H9 (cell line): Measurements from ENCODE around the gene CACNG6. TPM values are rescaled to one million over a fixed set of nuclear protein-coding genes. Genes with fewer than 3 reads are reported as not detected.

Experiments used
- DNase-seq: peaks from one replicate; pipeline ENCODE4 v3.0.0-alpha.2; 2017
- H2AFZ ChIP-seq: one replicate; pipeline ENCODE4 v1.6.1; 2013; ENCODE audit warnings: mild to moderate bottlenecking, low read length, control low read depth, moderate library complexity
- H2AK5ac ChIP-seq: 2 replicates; pipeline ENCODE4 v1.6.1; 2013; ENCODE audit warnings: low read length, control low read depth, mixed read lengths; ENCODE audit not compliant: insufficient read length
- H2BK120ac ChIP-seq: one replicate; pipeline ENCODE4 v1.6.1; 2013; ENCODE audit warnings: low read depth, mild to moderate bottlenecking, low read length, control low read depth, inconsistent platforms; ENCODE audit not compliant: poor library complexity, severe bottlenecking
- H2BK12ac ChIP-seq: 2 replicates; pipeline ENCODE4 v1.6.1; 2013; ENCODE audit warnings: low read length, control low read depth, mixed read lengths, low read depth; ENCODE audit not compliant: insufficient read length
- H2BK15ac ChIP-seq: 2 replicates; pipeline ENCODE4 v1.6.1; 2013; ENCODE audit warnings: low read depth, low read length, control low read depth
- H2BK20ac ChIP-seq: one replicate; pipeline ENCODE4 v1.6.1; 2013; ENCODE audit warnings: low read depth, mild to moderate bottlenecking, low read length, control low read depth, inconsistent platforms; ENCODE audit not compliant: poor library complexity, severe bottlenecking
- H2BK5ac ChIP-seq: 2 replicates; pipeline ENCODE4 v1.6.1; 2013; ENCODE audit warnings: low read length, control low read depth, mixed read lengths; ENCODE audit not compliant: insufficient read length
- H3K14ac ChIP-seq: 2 replicates; pipeline ENCODE4 v1.6.1; 2013; ENCODE audit warnings: low read length, control low read depth; ENCODE audit not compliant: insufficient read depth
- H3K18ac ChIP-seq: 2 replicates; pipeline ENCODE4 v1.6.1; 2013; ENCODE audit warnings: low read depth, mild to moderate bottlenecking, mixed read lengths, low read length, control low read depth; ENCODE audit not compliant: insufficient read length
- H3K23ac ChIP-seq: 2 replicates; pipeline ENCODE4 v1.6.1; 2013; ENCODE audit warnings: low read length, control low read depth, mixed read lengths, low read depth; ENCODE audit not compliant: insufficient read length
- H3K23me2 ChIP-seq: 2 replicates; pipeline ENCODE4 v1.6.1; 2013; ENCODE audit warnings: low read depth, mild to moderate bottlenecking, mixed read lengths, low read length, control low read depth; ENCODE audit not compliant: insufficient read length, poor library complexity, severe bottlenecking
- H3K27ac ChIP-seq: 2 replicates; pipeline ENCODE4 v1.5.1; 2013; ENCODE audit warnings: low read length, control low read depth, mixed read lengths, low read depth; ENCODE audit not compliant: insufficient read length
- H3K27me3 ChIP-seq: 2 replicates; pipeline ENCODE4 v1.6.1; 2013; ENCODE audit warnings: low read length, control low read depth, inconsistent platforms; ENCODE audit not compliant: insufficient read depth
- H3K4ac ChIP-seq: 2 replicates; pipeline ENCODE4 v1.6.1; 2013; ENCODE audit warnings: low read depth, mild to moderate bottlenecking, control low read depth, inconsistent platforms, low read length, moderate library complexity
- H3K4me1 ChIP-seq: 2 replicates; pipeline ENCODE4 v1.6.1; 2013; ENCODE audit warnings: low read length, control low read depth, inconsistent platforms; ENCODE audit not compliant: insufficient read depth
- H3K4me2 ChIP-seq: 2 replicates; pipeline ENCODE4 v1.6.1; 2013; ENCODE audit warnings: low read length, control low read depth, mixed read lengths; ENCODE audit not compliant: insufficient read length, insufficient read depth
- H3K56ac ChIP-seq: 2 replicates; pipeline ENCODE4 v1.6.1; 2013; ENCODE audit warnings: low read depth, mild to moderate bottlenecking, mixed read lengths, low read length, control low read depth; ENCODE audit not compliant: insufficient read length
- H3K79me1 ChIP-seq: 2 replicates; pipeline ENCODE4 v1.6.1; 2013; ENCODE audit warnings: low read depth, mild to moderate bottlenecking, moderate library complexity, low read length, control low read depth, inconsistent platforms; ENCODE audit not compliant: insufficient read depth, poor library complexity, severe bottlenecking
- H3K79me2 ChIP-seq: 2 replicates; pipeline ENCODE4 v1.6.1; 2013; ENCODE audit warnings: low read length, control low read depth, inconsistent platforms; ENCODE audit not compliant: insufficient read depth
- H3K9ac ChIP-seq: 2 replicates; pipeline ENCODE4 v1.6.1; 2013; ENCODE audit warnings: low read length, control low read depth, mixed read lengths; ENCODE audit not compliant: insufficient read length; ENCODE audit errors: extremely low read depth
- H3K9me3 ChIP-seq: one replicate; pipeline ENCODE4 v1.6.1; 2013; ENCODE audit warnings: low read depth, low read length, inconsistent platforms; ENCODE audit not compliant: control insufficient read depth
- H3T11ph ChIP-seq: one replicate; pipeline ENCODE4 v1.6.1; 2013; ENCODE audit warnings: mild to moderate bottlenecking, low read length, control low read depth, inconsistent platforms
- H4K20me1 ChIP-seq: one replicate; pipeline ENCODE4 v1.6.1; 2013; ENCODE audit not compliant: control insufficient read depth, insufficient read length, insufficient read depth
- H4K5ac ChIP-seq: 2 replicates; pipeline ENCODE4 v1.6.1; 2013; ENCODE audit warnings: low read depth, mild to moderate bottlenecking, mixed read lengths, low read length, control low read depth; ENCODE audit not compliant: insufficient read length
- H4K8ac ChIP-seq: replicated peaks from 2 replicates; pipeline ENCODE4 v1.6.1; 2013; ENCODE audit warnings: low read length, control low read depth, mixed read lengths, low read depth; ENCODE audit not compliant: insufficient read length
- H4K91ac ChIP-seq: 2 replicates; pipeline ENCODE4 v1.6.1; 2013; ENCODE audit warnings: low read depth, mild to moderate bottlenecking, moderate library complexity, mixed read lengths, low read length, control low read depth; ENCODE audit not compliant: insufficient read length
- H3K27ac Mint-ChIP-seq, 3 experiments: 2 replicates in 2 of 3; 3 replicates in 1 of 3; pipeline ENCODE4 v1.8.0; 2020 to 2021; ENCODE audit warnings: mixed read lengths in 3 of 3, mild to moderate bottlenecking in 1 of 3, moderate library complexity in 1 of 3
- H3K27me3 Mint-ChIP-seq: 2 replicates; pipeline ENCODE4 v1.8.0; 2021; ENCODE audit warnings: low read depth, mild to moderate bottlenecking, moderate library complexity, mixed read lengths
- H3K36me3 Mint-ChIP-seq, 3 experiments: 2 replicates in 2 of 3; 3 replicates in 1 of 3; pipeline ENCODE4 v1.8.0; 2020 to 2021; ENCODE audit warnings: low read depth in 3 of 3, mixed read lengths in 3 of 3; ENCODE audit not compliant: insufficient read depth in 1 of 3
- H3K4me1 Mint-ChIP-seq, 2 experiments: 2 replicates each; pipeline ENCODE4 v1.8.0; 2020; ENCODE audit warnings: mixed read lengths in 2 of 2
- H3K4me3 Mint-ChIP-seq, 2 experiments: 2 replicates in 1 of 2; 3 replicates in 1 of 2; pipeline ENCODE4 v1.8.0; 2020 to 2021; ENCODE audit warnings: mild to moderate bottlenecking in 2 of 2, mixed read lengths in 2 of 2, moderate library complexity in 1 of 2
- H3K9me3 Mint-ChIP-seq, 2 experiments: 2 replicates in 1 of 2; 3 replicates in 1 of 2; pipeline ENCODE4 v1.8.0; 2020; ENCODE audit warnings: mild to moderate bottlenecking in 2 of 2, mixed read lengths in 2 of 2, moderate library complexity in 1 of 2
- WGBS: extraction: QIAGEN DNeasy Blood & Tissue Kit; methylation state at CpG from one replicate; pipeline ENCODE4 v1.1.7; 2013; ENCODE audit warnings: missing lambda C conversion rate, low lambda C conversion rate, mixed read lengths; ENCODE audit not compliant: insufficient read length; ENCODE audit errors: extremely low coverage; 5-methylcytosine and 5-hydroxymethylcytosine counted together
- total RNA-seq: library from RNA; stranded (reverse); gene quantifications from 2 replicates; pipeline ENCODE4 v1.2.1, GENCODE V29; 2021
- TF ChIP-seq, protein P1 (sequence below): fragments of 200-600 bp; sonication (generic); conservative IDR thresholded peaks from 3 replicates; pipeline ENCODE4 v1.8.0; 2021; ENCODE audit warnings: antibody characterized with exemption, mild to moderate bottlenecking

CACNG6 gene
- total RNA-seq, 1 experiment from 2014 or later, result 1.6 TPM

DNA sequence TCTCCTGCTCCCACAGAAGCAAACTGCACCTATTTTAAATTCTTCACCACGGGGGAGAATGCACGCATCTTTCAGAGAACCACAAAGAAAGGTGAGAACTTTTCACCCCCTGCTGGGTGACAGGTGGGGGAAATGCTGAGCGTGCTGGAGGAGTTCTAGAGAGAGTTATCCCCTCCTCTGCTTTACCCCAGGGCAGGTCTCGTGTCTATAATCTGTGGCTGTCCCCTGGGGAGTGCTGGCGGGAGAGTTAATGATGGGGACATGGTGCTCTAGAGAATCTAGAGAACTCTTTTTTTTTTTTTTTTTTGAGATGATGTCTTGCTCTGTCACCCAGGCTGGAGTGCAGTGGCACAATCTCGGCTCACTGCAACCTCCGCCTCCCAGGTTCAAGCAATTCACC, 6.8 kb downstream of the CACNG6 start:
- no peak overlapping the region for H2BK20ac ChIP-seq
- H4K91ac ChIP-seq, result no peak overlapping the region
- H4K5ac ChIP-seq, result no peak overlapping the region
- no peak overlapping the region for H3K14ac ChIP-seq
- TF ChIP-seq, protein P1, sequence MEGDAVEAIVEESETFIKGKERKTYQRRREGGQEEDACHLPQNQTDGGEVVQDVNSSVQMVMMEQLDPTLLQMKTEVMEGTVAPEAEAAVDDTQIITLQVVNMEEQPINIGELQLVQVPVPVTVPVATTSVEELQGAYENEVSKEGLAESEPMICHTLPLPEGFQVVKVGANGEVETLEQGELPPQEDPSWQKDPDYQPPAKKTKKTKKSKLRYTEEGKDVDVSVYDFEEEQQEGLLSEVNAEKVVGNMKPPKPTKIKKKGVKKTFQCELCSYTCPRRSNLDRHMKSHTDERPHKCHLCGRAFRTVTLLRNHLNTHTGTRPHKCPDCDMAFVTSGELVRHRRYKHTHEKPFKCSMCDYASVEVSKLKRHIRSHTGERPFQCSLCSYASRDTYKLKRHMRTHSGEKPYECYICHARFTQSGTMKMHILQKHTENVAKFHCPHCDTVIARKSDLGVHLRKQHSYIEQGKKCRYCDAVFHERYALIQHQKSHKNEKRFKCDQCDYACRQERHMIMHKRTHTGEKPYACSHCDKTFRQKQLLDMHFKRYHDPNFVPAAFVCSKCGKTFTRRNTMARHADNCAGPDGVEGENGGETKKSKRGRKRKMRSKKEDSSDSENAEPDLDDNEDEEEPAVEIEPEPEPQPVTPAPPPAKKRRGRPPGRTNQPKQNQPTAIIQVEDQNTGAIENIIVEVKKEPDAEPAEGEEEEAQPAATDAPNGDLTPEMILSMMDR, result no peak
- H3K4me2 ChIP-seq, result no peak overlapping the region
- H2BK15ac ChIP-seq, result no peak overlapping the region
- no peaks in the 10 kb centered on the region for H4K20me1 ChIP-seq
- H2BK12ac ChIP-seq, result no peak overlapping the region
- no peak overlapping the region for H2BK120ac ChIP-seq
- H4K8ac ChIP-seq, result no peak overlapping the region
- Mint-ChIP-seq H3K4me3 (no peak overlapping the region; a peak in 1 of 5 replicates), H3K4me1 (peaks cover 10 to 11% of the 10 kb centered on the region in 2 experiments), H3K9me3 (no peaks in the 10 kb centered on the region), H3K27me3 (peaks cover 95% of the 10 kb centered on the region), H3K27ac (no peak overlapping the region), H3K36me3 (no peaks in the 10 kb centered on the region; a peak in 1 of 7 replicates)
- no peaks in the 10 kb centered on the region; the same call in 1 of the 2 replicates for H3K27me3 ChIP-seq
- DNase-seq, result no peak
- WGBS, result no CpG with 5 or more reads among the region's 7 CpGs
- no peaks in the 10 kb centered on the region for H3K4me1 ChIP-seq
- H2AFZ ChIP-seq, result no peak overlapping the region
- no peak overlapping the region for H2AK5ac ChIP-seq
- no peaks in the 10 kb centered on the region for H3K23me2 ChIP-seq
- no peaks in the 10 kb centered on the region for H3K9me3 ChIP-seq
- H3K79me1 ChIP-seq, result no peaks in the 10 kb centered on the region
- H3K23ac ChIP-seq, result no peak overlapping the region
- no peak overlapping the region for H3K56ac ChIP-seq
- no peaks in the 10 kb centered on the region for H3K79me2 ChIP-seq
- no peak overlapping the region for H2BK5ac ChIP-seq
- H3T11ph ChIP-seq, result no peak overlapping the region
- H3K18ac ChIP-seq, result no peak overlapping the region
- H3K9ac ChIP-seq, result no peak overlapping the region
- H3K4ac ChIP-seq, result no peak overlapping the region
- H3K27ac ChIP-seq, result no peak overlapping the region
